ENCODE measurements around the gene TYRP1.

Gene TYRP1

GRCh38 chr9:12695474-12695873 lies 2.3 kb downstream of the TYRP1 start:
- H3K4me2 ChIP-seq (ENCODE audit: low read depth, low read length, poor library complexity, severe bottlenecking), result no peak overlapping the region
- H3K36me3 ChIP-seq (ENCODE audit: low read length), result no peaks in the 10 kb centered on the region
- H3K79me2 ChIP-seq (ENCODE audit: insufficient read depth, low read length), result no peaks in the 10 kb centered on the region
- H3K27ac ChIP-seq (ENCODE audit: low read depth, low read length), result no peak overlapping the region
- H3K4me3 ChIP-seq (ENCODE audit: insufficient read depth, low read length, poor library complexity, severe bottlenecking), result no peak overlapping the region
- H2AFZ ChIP-seq (ENCODE audit: low read depth, low read length, severe bottlenecking), result no peak overlapping the region
- H3F3A ChIP-seq (ENCODE audit: insufficient read depth), result no peaks in the 10 kb centered on the region
- H3K9ac ChIP-seq (ENCODE audit: low read length), result no peak overlapping the region
- H3K9me2 ChIP-seq (replicated peaks; ENCODE audit: insufficient read depth, low read length), result no peaks in the 10 kb centered on the region
- H3K27me3 ChIP-seq (ENCODE audit: low read length), result no peaks in the 10 kb centered on the region
- no peak for TF ChIP-seq EZH2phosphoT487 (conservative IDR thresholded peaks at IDR 0.05; ENCODE audit: low read length)
- TF ChIP-seq, protein P1, sequence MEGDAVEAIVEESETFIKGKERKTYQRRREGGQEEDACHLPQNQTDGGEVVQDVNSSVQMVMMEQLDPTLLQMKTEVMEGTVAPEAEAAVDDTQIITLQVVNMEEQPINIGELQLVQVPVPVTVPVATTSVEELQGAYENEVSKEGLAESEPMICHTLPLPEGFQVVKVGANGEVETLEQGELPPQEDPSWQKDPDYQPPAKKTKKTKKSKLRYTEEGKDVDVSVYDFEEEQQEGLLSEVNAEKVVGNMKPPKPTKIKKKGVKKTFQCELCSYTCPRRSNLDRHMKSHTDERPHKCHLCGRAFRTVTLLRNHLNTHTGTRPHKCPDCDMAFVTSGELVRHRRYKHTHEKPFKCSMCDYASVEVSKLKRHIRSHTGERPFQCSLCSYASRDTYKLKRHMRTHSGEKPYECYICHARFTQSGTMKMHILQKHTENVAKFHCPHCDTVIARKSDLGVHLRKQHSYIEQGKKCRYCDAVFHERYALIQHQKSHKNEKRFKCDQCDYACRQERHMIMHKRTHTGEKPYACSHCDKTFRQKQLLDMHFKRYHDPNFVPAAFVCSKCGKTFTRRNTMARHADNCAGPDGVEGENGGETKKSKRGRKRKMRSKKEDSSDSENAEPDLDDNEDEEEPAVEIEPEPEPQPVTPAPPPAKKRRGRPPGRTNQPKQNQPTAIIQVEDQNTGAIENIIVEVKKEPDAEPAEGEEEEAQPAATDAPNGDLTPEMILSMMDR (IDR thresholded peaks at IDR 0.05; ENCODE audit: insufficient read depth, low read length, poor library complexity, severe bottlenecking), result no peak
- no peaks in the 10 kb centered on the region for H4K20me1 ChIP-seq (ENCODE audit: low read depth, low read length)
- no peaks in the 10 kb centered on the region for H3K9me3 ChIP-seq (ENCODE audit: insufficient read depth, low read length)

DNA sequence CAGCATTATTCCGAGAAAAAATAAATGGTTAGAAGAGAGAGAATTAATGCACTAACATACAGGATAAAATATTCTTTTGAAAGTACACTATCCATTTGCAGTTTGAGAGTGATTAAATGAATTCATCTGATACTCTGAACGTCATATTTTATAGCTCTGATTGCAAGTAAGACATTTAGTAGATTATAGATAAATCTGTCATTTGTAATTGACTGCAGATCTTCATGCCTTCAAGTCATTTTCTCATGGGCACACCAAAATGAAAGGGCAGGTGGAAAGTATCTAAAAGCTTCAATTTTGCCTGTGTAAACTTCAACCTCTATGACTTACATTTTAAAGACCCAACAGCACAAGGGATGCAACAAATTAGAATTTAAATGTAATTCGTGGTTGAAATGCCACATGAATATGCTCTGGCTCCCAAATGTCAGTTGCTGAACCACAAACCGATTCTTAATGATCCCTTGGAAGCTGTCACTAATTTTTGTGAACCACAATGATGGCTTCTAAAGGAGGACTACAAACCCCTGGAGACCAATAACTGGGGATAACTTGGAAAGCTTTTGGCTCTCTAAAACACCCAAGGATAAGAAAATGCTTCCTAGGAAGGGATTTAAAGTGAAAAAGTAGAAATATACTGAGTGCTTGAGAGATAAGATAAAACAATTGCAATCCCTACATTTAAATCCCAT lies 3.9 kb downstream of the TYRP1 start:
- H3K27me3 ChIP-seq (ENCODE audit: low read length), result no peaks in the 10 kb centered on the region
- no peak overlapping the region for H3K4me2 ChIP-seq (ENCODE audit: low read depth, low read length, poor library complexity, severe bottlenecking)
- no peaks in the 10 kb centered on the region for H4K20me1 ChIP-seq (ENCODE audit: low read depth, low read length)

GRCh38 chr9:12697719-12698118 lies 4.5 kb downstream of the TYRP1 start:
- no peak overlapping the region for H3K9ac ChIP-seq (ENCODE audit: low read length)
- H3K79me2 ChIP-seq (ENCODE audit: insufficient read depth, low read length), result no peaks in the 10 kb centered on the region
- no peaks in the 10 kb centered on the region for H4K20me1 ChIP-seq (ENCODE audit: low read depth, low read length)
- H3F3A ChIP-seq (ENCODE audit: insufficient read depth), result no peaks in the 10 kb centered on the region
- H3K36me3 ChIP-seq (ENCODE audit: low read length), result no peaks in the 10 kb centered on the region
- no peak overlapping the region for H3K27ac ChIP-seq (ENCODE audit: low read depth, low read length)
- no peaks in the 10 kb centered on the region for H3K27me3 ChIP-seq (ENCODE audit: low read length)
- no peak for TF ChIP-seq EZH2phosphoT487 (conservative IDR thresholded peaks at IDR 0.05; ENCODE audit: low read length)
- TF ChIP-seq, protein P1 (IDR thresholded peaks at IDR 0.05; ENCODE audit: insufficient read depth, low read length, poor library complexity, severe bottlenecking), result no peak
- H3K9me2 ChIP-seq (replicated peaks; ENCODE audit: insufficient read depth, low read length), result no peaks in the 10 kb centered on the region
- H3K4me2 ChIP-seq (ENCODE audit: low read depth, low read length, poor library complexity, severe bottlenecking), result no peak overlapping the region
- no peak overlapping the region for H2AFZ ChIP-seq (ENCODE audit: low read depth, low read length, severe bottlenecking)
- H3K9me3 ChIP-seq (ENCODE audit: insufficient read depth, low read length), result no peaks in the 10 kb centered on the region
- no peak overlapping the region for H3K4me3 ChIP-seq (ENCODE audit: insufficient read depth, low read length, poor library complexity, severe bottlenecking)

More for the DNA sequence above, 3.9 kb downstream of the TYRP1 start:
- no peak overlapping the region for H3K27ac ChIP-seq (ENCODE audit: low read depth, low read length)
- H3K9ac ChIP-seq (ENCODE audit: low read length), result no peak overlapping the region
- no peak overlapping the region for H3K4me3 ChIP-seq (ENCODE audit: insufficient read depth, low read length, poor library complexity, severe bottlenecking)
- TF ChIP-seq EZH2phosphoT487 (conservative IDR thresholded peaks at IDR 0.05; ENCODE audit: low read length), result no peak
- TF ChIP-seq, protein P1 (IDR thresholded peaks at IDR 0.05; ENCODE audit: insufficient read depth, low read length, poor library complexity, severe bottlenecking), result no peak
- no peaks in the 10 kb centered on the region for H3F3A ChIP-seq (ENCODE audit: insufficient read depth)
- H3K36me3 ChIP-seq (ENCODE audit: low read length), result no peaks in the 10 kb centered on the region
- H3K9me3 ChIP-seq (ENCODE audit: insufficient read depth, low read length), result no peaks in the 10 kb centered on the region
- H2AFZ ChIP-seq (ENCODE audit: low read depth, low read length, severe bottlenecking), result no peak overlapping the region
- H3K9me2 ChIP-seq (replicated peaks; ENCODE audit: insufficient read depth, low read length), result no peaks in the 10 kb centered on the region
- no peaks in the 10 kb centered on the region for H3K79me2 ChIP-seq (ENCODE audit: insufficient read depth, low read length)

Data from SU-DHL-6 (cell line).